Colonic mucosa (tissue), 4 donors: ENCODE results near the gene EVA1C. TPM values are rescaled to one million over a fixed set of nuclear protein-coding genes. Genes with fewer than 3 reads are reported as not detected.

Source experiments
- DNase-seq: peaks from one replicate; pipeline ENCODE4 v3.0.0-alpha.2; 2020
- H3K27ac ChIP-seq: fragments of 200-600 bp; one replicate; pipeline ENCODE4 v1.8.0; 2021
- H3K27me3 ChIP-seq: fragments of 200-600 bp; one replicate; pipeline ENCODE4 v1.8.0; 2021
- H3K36me3 ChIP-seq: fragments of 200-600 bp; one replicate; pipeline ENCODE4 v1.8.0; 2021
- H3K4me1 ChIP-seq: fragments of 200-600 bp; one replicate; pipeline ENCODE4 v1.8.0; 2021; ENCODE audit warnings: mild to moderate bottlenecking
- H3K4me3 ChIP-seq: fragments of 200-600 bp; one replicate; pipeline ENCODE4 v1.8.0; 2021
- H3K9ac ChIP-seq, 2 donors: one replicate each; pipeline ENCODE4 v1.7.0; 2013; ENCODE audit warnings: control low read depth in 2 of 2, low read depth in 2 of 2, low read length in 2 of 2
- H3K9me3 ChIP-seq: fragments of 200-600 bp; one replicate; pipeline ENCODE4 v1.8.0; 2021
- CTCF ChIP-seq: fragments of 200-600 bp; IDR thresholded peaks from one replicate; pipeline ENCODE4 v1.8.0; 2022; ENCODE audit warnings: antibody characterized with exemption, mild to moderate bottlenecking
- intact Hi-C: fragments of 100-400 bp; cut with DNase I; formaldehyde crosslinking; loops from one replicate; pipeline ENCODE4 v1.14.1; 2022
- total RNA-seq, 2 donors: library from RNA; stranded (reverse); fragmentation: NEBNext Ultra II Directional in 1 of 2; extraction: Animal tissue kit (Norgen Biotek cat#: 25700) in 1 of 2; gene quantifications; one replicate each; pipeline ENCODE4 v1.2.1, GENCODE V29; 2021
- donor health status: healthy.
- donor health status: DM: no; HTN: no; CAD: no.
- donor health status: DM: no; HTN: no; CAD: no.

EVA1C gene
- total RNA-seq, 2 donors from 2014 or later, result 7.3 to 9.9 TPM

DNA sequence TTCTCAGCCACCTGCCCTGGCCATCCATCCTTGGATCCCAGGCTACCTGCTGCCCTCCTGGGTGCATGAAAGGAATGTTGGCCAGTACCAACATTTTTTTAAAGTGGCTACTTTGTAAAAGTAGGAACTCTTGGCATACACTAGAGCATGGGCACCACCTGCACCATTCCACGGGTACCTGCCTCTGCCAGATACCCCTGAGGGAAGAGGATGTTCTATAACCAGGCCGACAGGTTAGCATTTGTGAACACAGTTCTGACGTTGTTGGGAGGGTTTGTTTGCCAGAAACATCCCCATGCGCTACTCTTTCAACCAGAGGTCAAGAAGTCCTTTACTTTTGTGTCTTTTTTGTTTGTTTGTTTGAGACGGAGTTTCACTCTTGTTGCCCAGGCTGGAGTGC is 43.0 kb downstream of the EVA1C start:
- DNase-seq, result no peak
- Histone ChIP-seq H3K9me3 (no peaks in the 10 kb centered on the region), H3K27ac (no peak overlapping the region), H3K36me3 (no peaks in the 10 kb centered on the region), H3K9ac (no peak overlapping the region), H3K4me1 (peaks cover 6% of the 10 kb centered on the region), H3K4me3 (no peak overlapping the region), H3K27me3 (no peaks in the 10 kb centered on the region)
- TF ChIP-seq CTCF, result no peak
- intact Hi-C loops, result no loop called here

DNA sequence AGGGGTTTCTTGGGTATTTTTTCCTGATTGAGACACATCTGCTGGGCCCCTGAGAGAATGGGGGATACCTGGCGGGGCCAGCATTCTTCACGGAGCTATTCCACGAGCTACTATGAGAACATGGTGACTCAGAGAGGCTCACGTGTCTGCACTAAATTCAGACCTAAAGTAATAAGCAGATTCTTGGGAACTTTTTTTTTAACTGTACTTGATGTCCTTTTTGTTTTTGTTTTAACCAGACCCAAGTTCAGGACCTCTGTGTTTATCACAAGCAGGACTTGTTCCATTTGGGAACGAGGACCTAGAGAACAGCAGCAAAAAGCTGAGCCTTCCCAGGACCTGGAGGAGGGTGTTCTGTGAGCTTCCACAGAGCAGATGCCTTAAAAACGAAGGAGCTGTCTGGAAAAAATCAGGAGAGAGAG is 44.0 kb downstream of the EVA1C start:
- Histone ChIP-seq H3K36me3 (no peaks in the 10 kb centered on the region), H3K9me3 (no peaks in the 10 kb centered on the region), H3K27me3 (no peaks in the 10 kb centered on the region), H3K27ac (no peak overlapping the region), H3K9ac (no peak overlapping the region), H3K4me1 (peaks cover 6% of the 10 kb centered on the region), H3K4me3 (no peak overlapping the region)
- no peak for DNase-seq
- intact Hi-C loops, result no loop called here
- TF ChIP-seq CTCF, result no peak

DNA sequence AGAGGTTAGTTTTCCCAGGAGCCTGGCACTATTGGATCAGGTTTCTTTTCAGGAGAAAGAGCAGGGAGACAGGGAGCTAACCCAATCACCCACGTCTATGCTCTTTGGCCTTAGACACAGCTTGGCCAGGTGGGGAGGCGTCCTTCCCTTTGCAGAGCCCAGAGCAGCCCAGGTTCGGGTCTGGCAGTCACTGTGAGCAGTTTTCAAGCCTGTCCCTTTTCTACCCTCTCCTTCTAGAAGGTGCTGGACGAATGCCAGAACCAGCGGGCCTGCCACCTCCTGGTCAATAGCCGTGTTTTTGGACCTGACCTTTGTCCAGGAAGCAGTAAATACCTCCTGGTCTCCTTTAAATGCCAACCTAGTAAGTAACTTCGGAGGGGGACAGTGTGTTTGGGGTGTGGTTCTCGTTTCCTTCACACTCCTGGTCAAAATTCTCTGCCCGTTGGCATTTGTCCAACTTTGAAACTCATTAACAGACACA is 44.9 kb downstream of the EVA1C start:
- Histone ChIP-seq H3K9ac (peak overlapping the region in 1 of 2 donors; percentile 48), H3K9me3 (no peaks in the 10 kb centered on the region), H3K27ac (peak overlapping the region; percentile 47), H3K4me3 (no peak overlapping the region), H3K36me3 (no peaks in the 10 kb centered on the region), H3K27me3 (no peaks in the 10 kb centered on the region), H3K4me1 (peaks cover 6% of the 10 kb centered on the region)
- peak; percentile 81 for DNase-seq
- intact Hi-C loops, result no loop called here
- TF ChIP-seq CTCF, result no peak

GRCh38 chr21:32457962-32458361 is 45.5 kb downstream of the EVA1C start:
- H3K4me1 ChIP-seq, result peaks cover 6% of the 10 kb centered on the region
- H3K9ac ChIP-seq, result peak overlapping the region in 1 of 2 donors; percentile 14
- intact Hi-C loops, result no loop called here
- H3K27me3 ChIP-seq, result no peaks in the 10 kb centered on the region
- no peak for TF ChIP-seq CTCF
- no peak for DNase-seq
- H3K4me3 ChIP-seq, result no peak overlapping the region
- H3K27ac ChIP-seq, result no peak overlapping the region
- no peaks in the 10 kb centered on the region for H3K9me3 ChIP-seq
- H3K36me3 ChIP-seq, result no peaks in the 10 kb centered on the region

- H3K9ac ChIP-seq, result no peak overlapping the region
- intact Hi-C loops, result no loop called here
- H3K4me1 ChIP-seq, result peaks cover 6% of the 10 kb centered on the region
- no peak overlapping the region for H3K27ac ChIP-seq
- H3K9me3 ChIP-seq, result no peaks in the 10 kb centered on the region
- H3K4me3 ChIP-seq, result no peak overlapping the region
- no peak for DNase-seq
- no peaks in the 10 kb centered on the region for H3K27me3 ChIP-seq
- no peak for TF ChIP-seq CTCF
- H3K36me3 ChIP-seq, result no peaks in the 10 kb centered on the region
Measured at GRCh38 chr21:32459972-32460371, 47.5 kb downstream of the EVA1C start.
